MCF 10A (cell line): Measurements from ENCODE around the gene GDE1. TPM values are rescaled to one million over a fixed set of nuclear protein-coding genes. Genes with fewer than 3 reads are reported as not detected.

Source experiments
- BruUV-seq: library from RNA; stranded (reverse); fragments of 400-500 nt; replicated peaks from 2 replicates; lab custom pipeline; 2021; lab: Mats Ljungman, UMichigan
- CTCF ChIA-PET: fragments of 300-600 bp; sonication (Branson Sonifier 250); formaldehyde crosslinking; extraction: SDS; loops from one replicate; lab custom pipeline; 2021; ENCODE audit warnings: antibody characterized with exemption, inconsistent platforms; lab: Yijun Ruan, JAX
- POLR2A ChIA-PET: fragments of 300-600, 350-650 bp; sonication (Branson Sonifier 250); formaldehyde crosslinking; extraction: SDS; loops from one replicate; lab custom pipeline; 2020; ENCODE audit warnings: antibody characterized with exemption, inconsistent platforms; lab: Yijun Ruan, JAX
- DNase-seq: peaks from one replicate; pipeline ENCODE4 v3.0.0-alpha.2; 2018; ENCODE audit not compliant: unreplicated experiment
- H3K27ac Mint-ChIP-seq: one replicate; pipeline ENCODE4 v1.8.0; 2022; ENCODE audit warnings: mild to moderate bottlenecking, low read depth, mixed read lengths; ENCODE audit not compliant: unreplicated experiment
- H3K27me3 Mint-ChIP-seq: one replicate; pipeline ENCODE4 v1.8.0; 2022; ENCODE audit warnings: mixed read lengths; ENCODE audit not compliant: insufficient read depth, unreplicated experiment
- H3K36me3 Mint-ChIP-seq: one replicate; pipeline ENCODE4 v1.8.0; 2022; ENCODE audit warnings: mild to moderate bottlenecking, moderate library complexity, mixed read lengths; ENCODE audit not compliant: insufficient read depth, unreplicated experiment
- H3K4me1 Mint-ChIP-seq: one replicate; pipeline ENCODE4 v1.8.0; 2022; ENCODE audit warnings: mixed read lengths; ENCODE audit not compliant: insufficient read depth, unreplicated experiment
- H3K4me3 Mint-ChIP-seq: one replicate; pipeline ENCODE4 v1.8.0; 2022; ENCODE audit warnings: mild to moderate bottlenecking, moderate library complexity, mixed read lengths; ENCODE audit not compliant: unreplicated experiment
- H3K9me3 Mint-ChIP-seq: one replicate; pipeline ENCODE4 v1.8.0; 2022; ENCODE audit warnings: mixed read lengths; ENCODE audit not compliant: unreplicated experiment
- CTCF ChIP-seq: fragments of 200-600 bp; IDR thresholded peaks from one replicate; pipeline ENCODE4 v1.8.0; 2022; ENCODE audit warnings: antibody characterized with exemption, mild to moderate bottlenecking; ENCODE audit not compliant: unreplicated experiment
- intact Hi-C: fragments of 100-400 bp; cut with micrococcal nuclease; formaldehyde crosslinking; loops from 2 replicates; pipeline ENCODE4 v1.14.1; 2022
- total RNA-seq: library from RNA; stranded (reverse); gene quantifications from 2 replicates; pipeline ENCODE4 v1.2.3, GENCODE V29; 2022

Gene GDE1
- total RNA-seq, 1 experiment from 2014 or later: 44.9 TPM

- no peak for TF ChIP-seq CTCF
- H3K9me3 Mint-ChIP-seq: no peaks in the 10 kb centered on the region
- peak overlapping the region; percentile 11 for H3K4me3 Mint-ChIP-seq
- peak; percentile 74 for DNase-seq
- CTCF ChIA-PET: interaction anchor here (0.5 to 14.3 kb wide), 7 partner anchors 10 to 392 kb away, joined by 3 to 328 read pairs (median 4); no protein-coding TSS in a partner anchor
- H3K36me3 Mint-ChIP-seq: peaks cover 82% of the 10 kb centered on the region
- no peaks in the 10 kb centered on the region for H3K27me3 Mint-ChIP-seq
- H3K4me1 Mint-ChIP-seq: peaks cover 9% of the 10 kb centered on the region
- intact Hi-C loops: no loop called here
- BruUV-seq: no TSS peak
- no peak overlapping the region for H3K27ac Mint-ChIP-seq
- POLR2A ChIA-PET: no interaction called here
These were observed 16.1 kb downstream of the GDE1 start for GRCh38 chr16:19505600-19506303.

GRCh38 chr16:19503461-19504075 lies 18.3 kb downstream of the GDE1 start:
- H3K9me3 Mint-ChIP-seq: no peaks in the 10 kb centered on the region
- no peak for TF ChIP-seq CTCF
- peaks cover 81% of the 10 kb centered on the region for H3K36me3 Mint-ChIP-seq
- no peak overlapping the region for H3K4me3 Mint-ChIP-seq
- intact Hi-C loops: loop anchor here (5.0 kb wide), 1 partner anchor 336 kb away; the partner anchor contains the start of gene SYT17
- H3K4me1 Mint-ChIP-seq: peaks cover 17% of the 10 kb centered on the region
- ChIA-PET CTCF (interaction anchor here (0.6 to 14.3 kb wide), 40 partner anchors 9 to 529 kb away, joined by 3 to 328 read pairs (median 4); partner anchors contain the start of gene CCP110), POLR2A (interaction anchor here (0.8 to 3.5 kb wide), 9 partner anchors 8 to 114 kb away, joined by 3 to 28 read pairs (median 4); partner anchors contain the start of gene CCP110)
- no peaks in the 10 kb centered on the region for H3K27me3 Mint-ChIP-seq
- H3K27ac Mint-ChIP-seq: no peak overlapping the region
- no peak for DNase-seq
- no TSS peak for BruUV-seq

- DNase-seq: peak; percentile 79
These were observed 19.3 kb downstream of the GDE1 start for GRCh38 chr16:19502395-19503131.

More at GRCh38 chr16:19502395-19503131, 19.3 kb downstream of the GDE1 start:
- no peaks in the 10 kb centered on the region for H3K27me3 Mint-ChIP-seq
- CTCF ChIA-PET: interaction anchor here (0.6 to 14.3 kb wide), 43 partner anchors 8 to 528 kb away, joined by 3 to 328 read pairs (median 4); partner anchors contain the start of gene CCP110
- peaks cover 76% of the 10 kb centered on the region for H3K36me3 Mint-ChIP-seq
- POLR2A ChIA-PET: interaction anchor here (0.7 to 3.5 kb wide), 11 partner anchors 9 to 416 kb away, joined by 3 to 28 read pairs (median 3); partner anchors contain the start of gene GDE1
- no peak overlapping the region for H3K27ac Mint-ChIP-seq
- peak; percentile 77 for TF ChIP-seq CTCF
- BruUV-seq: no TSS peak
- H3K9me3 Mint-ChIP-seq: no peaks in the 10 kb centered on the region
- intact Hi-C loops: loop anchor here (1.0 to 5.0 kb wide), 3 partner anchors 113 to 416 kb away; partner anchors contain the start of gene SYT17
- H3K4me3 Mint-ChIP-seq: no peak overlapping the region
- H3K4me1 Mint-ChIP-seq: peaks cover 17% of the 10 kb centered on the region
